PC-9 (cell line): ENCODE measurements around the gene CTTNBP2.

Source experiments
- EZH2 ChIP-seq: fragments of 200-600 bp; sonication (generic); IDR thresholded peaks from 2 replicates; pipeline ENCODE4 v1.8.0; 2017; ENCODE audit warnings: antibody characterized with exemption, low read depth
- TF ChIP-seq, protein P1 (sequence below): fragments of 200-600 bp; sonication (generic); conservative IDR thresholded peaks from 2 replicates; pipeline ENCODE4 v1.6.1; 2017; ENCODE audit warnings: mixed run types, antibody characterized with exemption, mild to moderate bottlenecking, moderate library complexity

DNA sequence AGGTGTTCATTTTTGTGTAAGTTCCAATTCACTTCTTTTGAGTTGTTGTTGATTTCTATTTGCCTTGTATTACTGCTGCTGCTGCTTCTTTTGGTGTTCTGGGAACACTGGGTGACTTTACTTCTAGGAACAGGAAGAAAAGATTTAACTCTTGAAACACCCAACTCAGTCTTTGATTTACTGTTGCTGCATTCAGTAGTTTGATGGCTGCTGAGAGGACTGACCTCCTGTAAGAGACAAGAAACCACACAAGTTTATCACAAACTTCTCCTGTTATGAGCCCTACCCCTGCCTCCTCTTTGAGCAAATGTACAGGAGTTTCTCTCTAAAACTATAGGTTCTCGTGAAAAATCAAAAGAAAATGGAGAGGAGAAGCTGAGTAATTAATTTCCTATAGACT lies 161.7 kb downstream of the CTTNBP2 start:
- TF ChIP-seq, protein P1, sequence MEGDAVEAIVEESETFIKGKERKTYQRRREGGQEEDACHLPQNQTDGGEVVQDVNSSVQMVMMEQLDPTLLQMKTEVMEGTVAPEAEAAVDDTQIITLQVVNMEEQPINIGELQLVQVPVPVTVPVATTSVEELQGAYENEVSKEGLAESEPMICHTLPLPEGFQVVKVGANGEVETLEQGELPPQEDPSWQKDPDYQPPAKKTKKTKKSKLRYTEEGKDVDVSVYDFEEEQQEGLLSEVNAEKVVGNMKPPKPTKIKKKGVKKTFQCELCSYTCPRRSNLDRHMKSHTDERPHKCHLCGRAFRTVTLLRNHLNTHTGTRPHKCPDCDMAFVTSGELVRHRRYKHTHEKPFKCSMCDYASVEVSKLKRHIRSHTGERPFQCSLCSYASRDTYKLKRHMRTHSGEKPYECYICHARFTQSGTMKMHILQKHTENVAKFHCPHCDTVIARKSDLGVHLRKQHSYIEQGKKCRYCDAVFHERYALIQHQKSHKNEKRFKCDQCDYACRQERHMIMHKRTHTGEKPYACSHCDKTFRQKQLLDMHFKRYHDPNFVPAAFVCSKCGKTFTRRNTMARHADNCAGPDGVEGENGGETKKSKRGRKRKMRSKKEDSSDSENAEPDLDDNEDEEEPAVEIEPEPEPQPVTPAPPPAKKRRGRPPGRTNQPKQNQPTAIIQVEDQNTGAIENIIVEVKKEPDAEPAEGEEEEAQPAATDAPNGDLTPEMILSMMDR, result no peak
- no peak for TF ChIP-seq EZH2
